GM12878 (cell line): ENCODE measurements around the gene HADHA. TPM values are rescaled to one million over a fixed set of nuclear protein-coding genes. Genes with fewer than 3 reads are reported as not detected.

Experiments used
- ATAC-seq: fragments of 200-7000 bp; cut with Tn5 transposase; 3 replicates; pipeline ENCODE4 v1.9.1; 2020; ENCODE audit warnings: mild to moderate bottlenecking, moderate library complexity
- BruUV-seq: library from RNA; stranded (reverse); fragments of 400-500 nt; replicated peaks from 2 replicates; lab custom pipeline; 2021; lab: Mats Ljungman, UMichigan
- CTCF ChIA-PET: fragments of 300-600 bp; sonication (Branson Sonifier 250); formaldehyde crosslinking; extraction: SDS; loops from one replicate; lab custom pipeline; 2021; ENCODE audit warnings: inconsistent platforms; lab: Yijun Ruan, JAX
- POLR2A ChIA-PET: fragments of 350-600 bp; formaldehyde crosslinking; extraction: SDS; loops from one replicate; lab custom pipeline; 2021; ENCODE audit warnings: inconsistent platforms; lab: Charles Lee
- RAD21 ChIA-PET: fragments of 300-600 bp; sonication (Branson Sonifier 250); formaldehyde crosslinking; loops from one replicate; lab custom pipeline; 2023; ENCODE audit warnings: antibody characterized with exemption; ENCODE audit not compliant: unreplicated experiment; lab: Charles Lee
- SMC1A ChIA-PET: fragments of 300-600 bp; sonication (Branson Sonifier 250); formaldehyde crosslinking; loops from one replicate; lab custom pipeline; 2023; ENCODE audit not compliant: unreplicated experiment, uncharacterized antibody; lab: Charles Lee
- DNase-seq: peaks from one replicate; pipeline ENCODE4 v3.0.0-alpha.2; 2011; ENCODE audit warnings: low read depth, low spot score
- FAIRE-seq: peaks from 3 replicates; lab custom pipeline; 2011; peaks lifted over from hg19 to GRCh38; lab: Jason Lieb, UNC
- H2AFZ ChIP-seq: 2 replicates; pipeline ENCODE4 v1.6.0; 2011; ENCODE audit warnings: low read depth, low read length, control low read depth; ENCODE audit not compliant: control insufficient read depth
- H3K27ac ChIP-seq: 2 replicates; pipeline ENCODE4 v1.5.1; 2011; ENCODE audit warnings: control low read depth; ENCODE audit not compliant: control insufficient read depth, insufficient read depth
- H3K27me3 ChIP-seq, 2 experiments: replicated peaks in 1 of 2; 2 replicates each; pipeline versions ENCODE4 v1.6.0 to v1.6.1; 2011; ENCODE audit warnings: low read length in 1 of 2; ENCODE audit not compliant: control insufficient read depth in 2 of 2, insufficient read depth in 2 of 2
- H3K36me3 ChIP-seq, 2 experiments: 2 replicates each; pipeline ENCODE4 v1.5.1; 2011; ENCODE audit warnings: low read length in 1 of 2; ENCODE audit not compliant: control insufficient read depth in 2 of 2, insufficient read depth in 2 of 2
- H3K4me1 ChIP-seq: 2 replicates; pipeline ENCODE4 v1.6.1; 2011; ENCODE audit warnings: mild to moderate bottlenecking, low read length, moderate library complexity, mixed read lengths; ENCODE audit not compliant: control insufficient read depth, insufficient read depth
- H3K4me2 ChIP-seq: 2 replicates; pipeline ENCODE4 v1.6.0; 2011; ENCODE audit warnings: control low read depth; ENCODE audit not compliant: control insufficient read depth, insufficient read depth
- H3K4me3 ChIP-seq: fragments of 200-600 bp; sonication (generic); 2 replicates; pipeline ENCODE4 v1.5.1; 2016
- H3K79me2 ChIP-seq: 2 replicates; pipeline ENCODE4 v1.6.0; 2011; ENCODE audit warnings: low read length; ENCODE audit not compliant: control insufficient read depth, insufficient read depth
- H3K9ac ChIP-seq: 2 replicates; pipeline ENCODE4 v1.8.0; 2011; ENCODE audit warnings: low read length, control low read depth, mixed read lengths; ENCODE audit not compliant: control insufficient read depth, insufficient read depth
- H3K9me3 ChIP-seq: replicated peaks from 3 replicates; pipeline ENCODE4 v1.5.1; 2011; ENCODE audit warnings: mild to moderate bottlenecking, low read length; ENCODE audit not compliant: control insufficient read depth, insufficient read depth
- H4K20me1 ChIP-seq: 2 replicates; pipeline ENCODE4 v1.6.0; 2011; ENCODE audit not compliant: control insufficient read depth, insufficient read depth
- MYB ChIP-seq: fragments of 150-350 bp; IDR thresholded peaks from 2 replicates; pipeline ENCODE4 v1.6.1; 2014; ENCODE audit warnings: mild to moderate bottlenecking, low read depth, low read length, borderline replicate concordance
- NFXL1 ChIP-seq: fragments of 450-650 bp; IDR thresholded peaks from 2 replicates; pipeline ENCODE4 v1.6.1; 2017; ENCODE audit warnings: antibody characterized with exemption, mild to moderate bottlenecking, borderline replicate concordance
- WGBS: methylation state at CpG from one replicate; pipeline ENCODE4 v1.1.6; 2016; ENCODE audit warnings: low lambda C conversion rate; ENCODE audit not compliant: insufficient replicate concordance, insufficient coverage; ENCODE audit errors: missing lambda C conversion rate; 5-methylcytosine and 5-hydroxymethylcytosine counted together
- in situ Hi-C: fragments of 300-500 bp; cut with MboI; formaldehyde crosslinking; loops from 9 replicates; pipeline ENCODE4 v1.14.3; 2018; ENCODE audit warnings: mixed read lengths
- intact Hi-C: fragments of 100-400 bp; cut with micrococcal nuclease; formaldehyde crosslinking; loops from one replicate; pipeline ENCODE4 v1.14.2; 2022; ENCODE audit not compliant: unreplicated experiment
- polyA plus RNA-seq, 11 experiments: library from polyadenylated mRNA; depleted of rRNA in 4 of 11; unstranded in 6 of 11; stranded (reverse) in 5 of 11; fragments of >200 nt; fragmentation: Nextera tagmentation in 4 of 11; fragmentation: Illumina TruSeq in 1 of 11; extraction: Ambion mirVana in 4 of 11; extraction: Trizol in 1 of 11; gene quantifications; 1 replicate in 1 of 11; 2 replicates in 10 of 11; pipeline versions ENCODE4 v1.2.1 to v1.2.3, GENCODE V29; 2011 to 2016; ENCODE audit warnings: inconsistent platforms in 2 of 11, missing spikeins in 2 of 11, low read depth in 1 of 11
- total RNA-seq, 4 experiments: library from RNA; depleted of rRNA in 3 of 4; stranded (reverse); fragments of >200 nt in 3 of 4; fragmentation: Illumina TruSeq in 1 of 4; extraction: Trizol in 1 of 4; gene quantifications; 2 replicates each; pipeline versions ENCODE4 v1.2.1 to v1.2.3, GENCODE V29; 2013 to 2021

Gene HADHA
- total and polyA plus RNA-seq, 10 of the 15 experiments (the other 5 are each of a cell fraction or from before 2014, with no cell fraction given), result 109 to 207 (median 165) TPM

- Histone ChIP-seq H4K20me1 (no peaks in the 10 kb centered on the region), H3K9ac (no peak overlapping the region), H3K27ac (no peak overlapping the region), H2AFZ (no peak overlapping the region), H3K27me3 (no peaks in the 10 kb centered on the region), H3K4me1 (no peaks in the 10 kb centered on the region), H3K4me2 (no peak overlapping the region), H3K79me2 (no peaks in the 10 kb centered on the region), H3K4me3 (no peak overlapping the region), H3K9me3 (no peaks in the 10 kb centered on the region), H3K36me3 (peaks cover 0 to 6% of the 10 kb centered on the region in 2 experiments; a peak in 1 of 4 replicates)
- DNase-seq (no peak), FAIRE-seq (no peak), ATAC-seq (no peak)
- 94% methylated on average over 18 of the region's 18 CpGs for whole genome bisulfite sequencing
- in situ Hi-C loops (loop anchor here (10.0 kb wide), 1 partner anchor 286 kb away; no protein-coding TSS in a partner anchor), intact Hi-C loops (no loop called here)
- TF ChIP-seq NFXL1, result no peak
- TF ChIP-seq MYB, result no peak
- ChIA-PET SMC1A (interaction anchor here (1.0 to 1.2 kb wide), 2 partner anchors 150 to 190 kb away, joined by 3 to 4 read pairs; no protein-coding TSS in a partner anchor), RAD21 (interaction anchor here (1.5 kb wide), 1 partner anchor 53 kb away, joined by 3 read pairs; no protein-coding TSS in a partner anchor), CTCF (interaction anchor here (1.0 kb wide), 2 partner anchors 150 to 189 kb away, joined by 3 read pairs; no protein-coding TSS in a partner anchor), POLR2A (interaction anchor here (0.5 kb wide), 1 partner anchor 638 kb away, joined by 4 read pairs; no protein-coding TSS in a partner anchor)
- BruUV-seq, result no TSS peak
These were observed 103.2 kb downstream of the HADHA start for GRCh38 chr2:26141145-26141769.

Other genes with a start within 250 kb of the HADHA start
- 42.5 and 45.1 TPM in 2 replicates for gene RAB10, start 210.5 kb downstream of the HADHA start, total RNA-seq (2014; rRNA removed)
- 70.1 and 71.1 TPM in 2 replicates for gene RAB10, start 210.5 kb downstream of the HADHA start, total RNA-seq (2014; rRNA removed; fragmentation: Illumina TruSeq; extraction: Trizol)
- gene RAB10, start 210.5 kb downstream of the HADHA start, total RNA-seq (2021), result 87.5 and 88.9 TPM in 2 replicates
- 108 and 190 TPM in 2 replicates for gene RAB10, start 210.5 kb downstream of the HADHA start, polyA plus RNA-seq (2011; rRNA removed)
- 84.0 and 138 TPM in 2 replicates for gene RAB10, start 210.5 kb downstream of the HADHA start, polyA plus RNA-seq (2014; fragmentation: Illumina TruSeq; extraction: Trizol)
- gene RAB10, start 210.5 kb downstream of the HADHA start, polyA plus RNA-seq (2014; fragmentation: Nextera tagmentation; extraction: Ambion mirVana), result 10 to 100 TPM; 13.3 to 24.8 TPM
- gene RAB10, start 210.5 kb downstream of the HADHA start, polyA plus RNA-seq (2014; rRNA removed), result 44.2 and 79.9 TPM in 2 replicates
- gene RAB10, start 210.5 kb downstream of the HADHA start, polyA plus RNA-seq (2016; fragmentation: Nextera tagmentation; extraction: Ambion mirVana), result 100 to 1,000 TPM; 108 to 109 TPM
- 0.23 and 0.38 TPM in 2 replicates for gene GAREM2, start 71.5 kb downstream of the HADHA start, total RNA-seq (2014; rRNA removed)
- gene GAREM2, start 71.5 kb downstream of the HADHA start, total RNA-seq (2014; rRNA removed; fragmentation: Illumina TruSeq; extraction: Trizol), result 0.18 and 0.23 TPM in 2 replicates
- gene GAREM2, start 71.5 kb downstream of the HADHA start, total RNA-seq (2021), result 0.85 and 1.4 TPM in 2 replicates
- gene GAREM2, start 71.5 kb downstream of the HADHA start, polyA plus RNA-seq (2011; rRNA removed), result 0.19 and 0.71 TPM in 2 replicates
- 0.25 and 0.56 TPM in 2 replicates for gene GAREM2, start 71.5 kb downstream of the HADHA start, polyA plus RNA-seq (2014; fragmentation: Illumina TruSeq; extraction: Trizol)
- gene GAREM2, start 71.5 kb downstream of the HADHA start, polyA plus RNA-seq (2014; fragmentation: Nextera tagmentation; extraction: Ambion mirVana), result under 1 TPM; 0.06 to 0.20 TPM
- gene GAREM2, start 71.5 kb downstream of the HADHA start, polyA plus RNA-seq (2014; rRNA removed), result 0.43 and 0.50 TPM in 2 replicates
- under 1 TPM; 0.38 to 0.50 TPM for gene GAREM2, start 71.5 kb downstream of the HADHA start, polyA plus RNA-seq (2016; fragmentation: Nextera tagmentation; extraction: Ambion mirVana)
- gene HADHB, start 307 bp upstream of the HADHA start, total RNA-seq (2014; rRNA removed), result 53.7 and 67.3 TPM in 2 replicates
- 68.8 and 69.3 TPM in 2 replicates for gene HADHB, start 307 bp upstream of the HADHA start, total RNA-seq (2014; rRNA removed; fragmentation: Illumina TruSeq; extraction: Trizol)
- 73.5 and 78.6 TPM in 2 replicates for gene HADHB, start 307 bp upstream of the HADHA start, total RNA-seq (2021)
- gene HADHB, start 307 bp upstream of the HADHA start, polyA plus RNA-seq (2011; rRNA removed), result 123 and 161 TPM in 2 replicates
- gene HADHB, start 307 bp upstream of the HADHA start, polyA plus RNA-seq (2014; fragmentation: Illumina TruSeq; extraction: Trizol), result 67.0 and 76.4 TPM in 2 replicates
- 100 to 1,000 TPM; 107 to 145 TPM for gene HADHB, start 307 bp upstream of the HADHA start, polyA plus RNA-seq (2014; fragmentation: Nextera tagmentation; extraction: Ambion mirVana)
- 60.7 and 68.6 TPM in 2 replicates for gene HADHB, start 307 bp upstream of the HADHA start, polyA plus RNA-seq (2014; rRNA removed)
- 100 to 1,000 TPM in 1 of 2 experiments, 10 to 100 TPM in 1; 97.5 to 104 TPM for gene HADHB, start 307 bp upstream of the HADHA start, polyA plus RNA-seq (2016; fragmentation: Nextera tagmentation; extraction: Ambion mirVana)
- gene SELENOI, start 101.5 kb upstream of the HADHA start, total RNA-seq (2014; rRNA removed), result 18.6 and 22.5 TPM in 2 replicates
- gene SELENOI, start 101.5 kb upstream of the HADHA start, total RNA-seq (2014; rRNA removed; fragmentation: Illumina TruSeq; extraction: Trizol), result 26.6 and 27.6 TPM in 2 replicates
- 29.1 and 31.4 TPM in 2 replicates for gene SELENOI, start 101.5 kb upstream of the HADHA start, total RNA-seq (2021)
- gene SELENOI, start 101.5 kb upstream of the HADHA start, polyA plus RNA-seq (2011; rRNA removed), result 17.2 and 21.6 TPM in 2 replicates
- gene SELENOI, start 101.5 kb upstream of the HADHA start, polyA plus RNA-seq (2014; fragmentation: Illumina TruSeq; extraction: Trizol), result 20.0 and 23.2 TPM in 2 replicates
- gene SELENOI, start 101.5 kb upstream of the HADHA start, polyA plus RNA-seq (2014; fragmentation: Nextera tagmentation; extraction: Ambion mirVana), result 1 to 10 TPM; 5.2 to 6.3 TPM
- gene SELENOI, start 101.5 kb upstream of the HADHA start, polyA plus RNA-seq (2014; rRNA removed), result 12.1 and 13.3 TPM in 2 replicates
- gene SELENOI, start 101.5 kb upstream of the HADHA start, polyA plus RNA-seq (2016; fragmentation: Nextera tagmentation; extraction: Ambion mirVana), result 10 to 100 TPM; 15.0 to 17.6 TPM
- gene ADGRF3, start 102.2 kb upstream of the HADHA start, total RNA-seq (2014; rRNA removed), result 0.40 and 0.54 TPM in 2 replicates
- gene ADGRF3, start 102.2 kb upstream of the HADHA start, total RNA-seq (2014; rRNA removed; fragmentation: Illumina TruSeq; extraction: Trizol), result 0.67 and 1.1 TPM in 2 replicates
- gene ADGRF3, start 102.2 kb upstream of the HADHA start, total RNA-seq (2021), result 2.8 and 3.1 TPM in 2 replicates
- 0.32 and 0.46 TPM in 2 replicates for gene ADGRF3, start 102.2 kb upstream of the HADHA start, polyA plus RNA-seq (2011; rRNA removed)
- 0.44 and 1.0 TPM in 2 replicates for gene ADGRF3, start 102.2 kb upstream of the HADHA start, polyA plus RNA-seq (2014; fragmentation: Illumina TruSeq; extraction: Trizol)
- under 1 TPM; 0.03 to 0.27 TPM for gene ADGRF3, start 102.2 kb upstream of the HADHA start, polyA plus RNA-seq (2014; fragmentation: Nextera tagmentation; extraction: Ambion mirVana)
- gene ADGRF3, start 102.2 kb upstream of the HADHA start, polyA plus RNA-seq (2014; rRNA removed), result 1.8 and 1.9 TPM in 2 replicates
- 1 to 10 TPM; 1.4 to 1.5 TPM for gene ADGRF3, start 102.2 kb upstream of the HADHA start, polyA plus RNA-seq (2016; fragmentation: Nextera tagmentation; extraction: Ambion mirVana)
- gene DRC1, start 157.3 kb upstream of the HADHA start, total RNA-seq (2014; rRNA removed), result not detected in 2 replicates
- not detected in 2 replicates for gene DRC1, start 157.3 kb upstream of the HADHA start, total RNA-seq (2014; rRNA removed; fragmentation: Illumina TruSeq; extraction: Trizol)
- gene DRC1, start 157.3 kb upstream of the HADHA start, total RNA-seq (2021), result not detected in 2 replicates
- not detected in 2 replicates for gene DRC1, start 157.3 kb upstream of the HADHA start, polyA plus RNA-seq (2011; rRNA removed)
- gene DRC1, start 157.3 kb upstream of the HADHA start, polyA plus RNA-seq (2014; fragmentation: Illumina TruSeq; extraction: Trizol), result 0.03 TPM in 1 of 2 replicates, not detected in the other
- gene DRC1, start 157.3 kb upstream of the HADHA start, polyA plus RNA-seq (2014; fragmentation: Nextera tagmentation; extraction: Ambion mirVana), result not detected
- not detected in 2 replicates for gene DRC1, start 157.3 kb upstream of the HADHA start, polyA plus RNA-seq (2014; rRNA removed)
- gene DRC1, start 157.3 kb upstream of the HADHA start, polyA plus RNA-seq (2016; fragmentation: Nextera tagmentation; extraction: Ambion mirVana), result not detected
- under 0.01 and 0.05 TPM in 2 replicates for gene OTOF, start 233.5 kb upstream of the HADHA start, total RNA-seq (2014; rRNA removed)
- not detected in 2 replicates for gene OTOF, start 233.5 kb upstream of the HADHA start, total RNA-seq (2014; rRNA removed; fragmentation: Illumina TruSeq; extraction: Trizol)
- gene OTOF, start 233.5 kb upstream of the HADHA start, total RNA-seq (2021), result 0.29 TPM in 1 of 2 replicates, not detected in the other
- 0.03 and 0.07 TPM in 2 replicates for gene OTOF, start 233.5 kb upstream of the HADHA start, polyA plus RNA-seq (2011; rRNA removed)
- 0.07 TPM in 1 of 2 replicates, not detected in the other for gene OTOF, start 233.5 kb upstream of the HADHA start, polyA plus RNA-seq (2014; fragmentation: Illumina TruSeq; extraction: Trizol)
- gene OTOF, start 233.5 kb upstream of the HADHA start, polyA plus RNA-seq (2014; fragmentation: Nextera tagmentation; extraction: Ambion mirVana), result not detected
- 0.14 and 0.31 TPM in 2 replicates for gene OTOF, start 233.5 kb upstream of the HADHA start, polyA plus RNA-seq (2014; rRNA removed)
- gene OTOF, start 233.5 kb upstream of the HADHA start, polyA plus RNA-seq (2016; fragmentation: Nextera tagmentation; extraction: Ambion mirVana), result not detected